Esophagus squamous epithelium (tissue), 5 donors: ENCODE data around the gene NFKBIZ. TPM values are rescaled to one million over a fixed set of nuclear protein-coding genes. Genes with fewer than 3 reads are reported as not detected.

ENCODE experiments used
- DNase-seq: peaks from one replicate; lab custom pipeline; 2025; lab: John Stamatoyannopoulos, UW
- H3K27ac ChIP-seq, 4 donors: fragments of 200-600 bp; sonication (generic); one replicate each; pipeline ENCODE4 v1.5.1; 2016 to 2019; ENCODE audit warnings: mild to moderate bottlenecking in 1 of 4
- H3K27me3 ChIP-seq, 4 donors: fragments of 200-600 bp; sonication (generic); 1 replicate in 3 of 4; 2 replicates in 1 of 4; pipeline versions ENCODE4 v1.5.1 to v1.6.0; 2017 to 2021; ENCODE audit warnings: antibody characterized with exemption in 1 of 4
- H3K36me3 ChIP-seq, 3 donors: fragments of 200-600 bp; sonication (generic); one replicate each; pipeline ENCODE4 v1.5.1; 2016 to 2019
- H3K4me1 ChIP-seq, 3 donors: fragments of 200-600 bp; sonication (generic); one replicate each; pipeline ENCODE4 v1.5.1; 2017 to 2019
- H3K4me3 ChIP-seq, 4 donors: fragments of 200-600 bp; sonication (generic); 1 replicate in 3 of 4; 2 replicates in 1 of 4; pipeline ENCODE4 v1.5.1; 2016 to 2019; ENCODE audit warnings: mild to moderate bottlenecking in 2 of 4, moderate library complexity in 1 of 4
- H3K9me3 ChIP-seq, 3 donors: fragments of 200-600 bp; sonication (generic); one replicate each; pipeline ENCODE4 v1.5.1; 2016 to 2019
- CTCF ChIP-seq, 6 experiments: fragments of 450-650 bp in 4 of 6; fragments of 200-600 bp in 2 of 6; sonication (generic) in 2 of 6; IDR thresholded peaks; one replicate each; pipeline ENCODE4 v1.5.1; 2016 to 2019; ENCODE audit warnings: antibody characterized with exemption in 6 of 6, mild to moderate bottlenecking in 4 of 6, moderate library complexity in 4 of 6
- POLR2A ChIP-seq, 4 donors: fragments of 450-650 bp; IDR thresholded peaks; one replicate each; pipeline ENCODE4 v1.6.1; 2017; ENCODE audit warnings: antibody characterized with exemption in 4 of 4, mild to moderate bottlenecking in 4 of 4, moderate library complexity in 3 of 4
- WGBS, 2 donors: methylation state at CpG; one replicate each; pipeline ENCODE4 v1.1.5; 2018; 5-methylcytosine and 5-hydroxymethylcytosine counted together
- intact Hi-C: fragments of 100-400 bp; cut with DNase I; formaldehyde crosslinking; loops from one replicate; pipeline ENCODE4 v1.15.0; 2022
- total RNA-seq, 4 donors: library from RNA; depleted of rRNA; stranded (reverse); fragments of >200 nt; gene quantifications; one replicate each; pipeline ENCODE4 v1.1.0, GENCODE V29; 2016
- donor health status: DM: yes; HTN: yes; CAD: no.

The NFKBIZ gene
- total RNA-seq, 4 donors from 2014 or later, result 19.2 to 108 (median 35.4) TPM

DNA sequence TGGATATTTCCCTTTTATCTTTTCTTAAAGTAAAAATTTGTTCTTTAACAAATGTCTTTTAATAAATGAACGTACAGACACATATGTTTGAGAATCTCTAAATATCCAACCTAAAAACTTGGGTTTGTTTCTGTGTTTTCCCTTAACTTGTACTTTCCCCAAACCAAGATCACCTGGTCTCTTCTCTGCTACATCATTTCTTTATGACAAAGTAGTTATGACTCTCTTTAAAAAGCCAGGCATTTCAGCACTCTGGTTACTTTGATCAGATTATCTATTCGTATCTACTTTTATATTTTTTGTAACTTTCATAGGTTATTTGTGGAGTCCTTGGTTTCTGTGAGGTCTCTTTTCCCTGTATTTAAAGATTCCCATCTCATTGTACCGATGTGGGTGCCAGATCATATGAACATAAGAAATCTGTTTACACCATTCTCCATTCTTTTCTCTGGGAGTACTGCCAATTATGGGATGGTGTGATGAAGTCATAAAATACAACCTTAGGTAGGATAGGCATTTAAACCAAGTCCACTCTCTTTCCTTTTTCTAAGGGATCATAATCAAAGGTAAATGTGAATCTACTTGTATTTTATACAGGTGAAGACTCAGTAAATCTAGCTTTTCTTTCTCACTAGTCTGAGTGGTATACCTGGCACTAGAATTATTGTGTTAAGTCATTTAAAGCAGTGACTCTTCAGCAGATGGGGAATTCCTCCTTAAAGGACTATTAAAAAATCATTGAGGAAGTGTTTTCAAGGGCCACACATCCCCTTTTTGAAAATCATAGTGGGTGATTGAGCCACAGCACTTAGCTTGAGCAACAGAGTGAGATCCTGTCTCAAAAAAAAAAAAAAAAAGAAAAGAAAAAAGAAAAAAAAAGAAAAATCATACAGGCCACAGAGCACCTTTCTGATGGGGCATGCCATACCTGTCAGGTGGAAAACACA lies 12.4 kb upstream of the NFKBIZ start:
- no peaks in the 10 kb centered on the region for H3K27me3 ChIP-seq
- H3K27ac ChIP-seq, result peak overlapping the region in 2 of 4 donors; percentile 11 to 53
- no peak for DNase-seq
- intact Hi-C loops, result no loop called here
- 49 to 51% methylated on average over 3 of the region's 3 CpGs for WGBS, 2 donors
- H3K4me1 ChIP-seq, result peaks cover 0 to 24% (median 0%) of the 10 kb centered on the region in 3 donors
- H3K9me3 ChIP-seq, result no peaks in the 10 kb centered on the region
- H3K36me3 ChIP-seq, result no peaks in the 10 kb centered on the region
- no peak overlapping the region for H3K4me3 ChIP-seq
- TF ChIP-seq CTCF (IDR thresholded peaks at IDR 0.05), result no peak
- TF ChIP-seq POLR2A (IDR thresholded peaks at IDR 0.05), result no peak

DNA sequence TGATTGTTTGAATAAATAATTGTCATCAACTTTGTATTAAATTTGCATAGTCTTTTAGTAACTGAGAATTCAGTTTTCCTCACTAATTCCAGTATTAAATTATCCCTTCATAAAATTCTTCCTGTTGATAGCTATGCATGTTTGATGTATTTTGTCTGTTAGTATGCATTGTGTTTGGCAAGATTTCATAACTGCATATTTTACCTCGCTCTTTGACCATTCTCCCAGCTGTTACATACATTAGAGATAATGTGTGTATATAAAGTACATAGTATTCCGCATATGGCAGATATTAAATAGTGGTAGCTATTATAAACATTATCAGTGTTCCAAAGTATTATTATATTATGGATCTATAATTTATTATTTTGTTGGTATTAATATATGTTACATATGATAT lies 10.6 kb upstream of the NFKBIZ start:
- Histone ChIP-seq H3K36me3 (no peaks in the 10 kb centered on the region), H3K9me3 (no peaks in the 10 kb centered on the region), H3K4me1 (peaks cover 0 to 21% (median 0%) of the 10 kb centered on the region in 3 donors), H3K4me3 (no peak overlapping the region), H3K27me3 (no peaks in the 10 kb centered on the region), H3K27ac (no peak overlapping the region)
- intact Hi-C loops, result no loop called here
- DNase-seq, result no peak
- 91 to 92% methylated on average over 2 of the region's 2 CpGs for WGBS, 2 donors
- TF ChIP-seq CTCF (IDR thresholded peaks at IDR 0.05) (no peak), POLR2A (IDR thresholded peaks at IDR 0.05) (no peak)

- H3K27me3 ChIP-seq, result no peaks in the 10 kb centered on the region
- no peak for DNase-seq
- H3K4me1 ChIP-seq, result peaks cover 0 to 17% (median 0%) of the 10 kb centered on the region in 3 donors
- intact Hi-C loops, result no loop called here
- H3K4me3 ChIP-seq, result no peak overlapping the region
- no peaks in the 10 kb centered on the region for H3K9me3 ChIP-seq
- H3K27ac ChIP-seq, result no peak overlapping the region
- no peaks in the 10 kb centered on the region for H3K36me3 ChIP-seq
- TF ChIP-seq CTCF (IDR thresholded peaks at IDR 0.05) (no peak), POLR2A (IDR thresholded peaks at IDR 0.05) (no peak)
Measured at GRCh38 chr3:101840066-101840465, 9.2 kb upstream of the NFKBIZ start.

GRCh38 chr3:101842245-101842934 lies 6.9 kb upstream of the NFKBIZ start:
- no peaks in the 10 kb centered on the region for H3K36me3 ChIP-seq
- DNase-seq, result no peak
- no peak for TF ChIP-seq CTCF (IDR thresholded peaks at IDR 0.05)
- no peak for TF ChIP-seq POLR2A (IDR thresholded peaks at IDR 0.05)
- no peaks in the 10 kb centered on the region for H3K27me3 ChIP-seq
- no peak overlapping the region for H3K4me3 ChIP-seq
- H3K9me3 ChIP-seq, result no peaks in the 10 kb centered on the region
- no peak overlapping the region for H3K27ac ChIP-seq
- 65 to 86% methylated on average over 2 of the region's 2 CpGs for WGBS, 2 donors
- intact Hi-C loops, result no loop called here
- peaks cover 0 to 20% (median 0%) of the 10 kb centered on the region in 3 donors for H3K4me1 ChIP-seq

DNA sequence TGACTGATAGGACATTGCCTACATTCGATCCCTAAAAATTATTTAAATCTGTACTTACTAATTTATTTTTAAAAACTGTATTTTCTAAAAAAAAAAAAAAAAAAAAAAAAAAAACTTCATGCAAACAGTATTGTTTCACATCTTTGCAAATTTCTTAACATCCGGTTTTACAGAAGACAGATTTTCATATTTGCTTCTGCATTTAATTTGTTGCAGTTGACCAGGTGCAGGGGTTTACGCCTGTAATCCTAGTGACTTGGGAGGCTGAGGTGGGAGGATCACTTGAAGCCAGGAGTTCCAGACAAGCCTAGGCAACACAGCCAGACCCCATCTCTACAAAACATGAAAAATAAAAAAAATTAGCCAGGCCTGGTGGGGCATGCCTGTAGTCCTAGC lies 6.4 kb upstream of the NFKBIZ start:
- DNase-seq, result no peak
- Histone ChIP-seq H3K36me3 (no peaks in the 10 kb centered on the region), H3K27ac (no peak overlapping the region), H3K4me3 (no peak overlapping the region), H3K27me3 (no peaks in the 10 kb centered on the region), H3K9me3 (no peaks in the 10 kb centered on the region), H3K4me1 (peaks cover 0 to 20% (median 3%) of the 10 kb centered on the region in 3 donors)
- WGBS, 2 donors, result 72 to 93% methylated on average over 3 of the region's 3 CpGs
- intact Hi-C loops, result no loop called here
- TF ChIP-seq POLR2A (IDR thresholded peaks at IDR 0.05), result no peak
- no peak for TF ChIP-seq CTCF (IDR thresholded peaks at IDR 0.05)
